Lower lobe of right lung (tissue), 2 donors: ENCODE results near the gene PCDH1. TPM values are rescaled to one million over a fixed set of nuclear protein-coding genes. Genes with fewer than 3 reads are reported as not detected.

Experiments
- ATAC-seq, 2 donors: fragments of 200-7000 bp; cut with Tn5 transposase; one replicate each; pipeline ENCODE4 v1.9.1; 2020 to 2022; ENCODE audit warnings: mild to moderate bottlenecking in 2 of 2, moderate library complexity in 2 of 2
- DNase-seq: peaks from one replicate; pipeline ENCODE4 v3.0.0-alpha.2; 2020
- H3K27ac ChIP-seq: fragments of 200-600 bp; one replicate; pipeline ENCODE4 v1.8.0; 2022
- H3K27me3 ChIP-seq: fragments of 200-600 bp; one replicate; pipeline ENCODE4 v1.8.0; 2022; ENCODE audit warnings: low read depth
- H3K36me3 ChIP-seq: fragments of 200-600 bp; one replicate; pipeline ENCODE4 v1.8.0; 2022; ENCODE audit warnings: mild to moderate bottlenecking
- H3K4me1 ChIP-seq: fragments of 200-600 bp; one replicate; pipeline ENCODE4 v1.8.0; 2022
- H3K4me3 ChIP-seq: fragments of 200-600 bp; one replicate; pipeline ENCODE4 v1.8.0; 2022; ENCODE audit warnings: mild to moderate bottlenecking
- H3K9me3 ChIP-seq: fragments of 200-600 bp; one replicate; pipeline ENCODE4 v1.8.0; 2022
- intact Hi-C: fragments of 100-400 bp; cut with DNase I; formaldehyde crosslinking; loops from one replicate; pipeline ENCODE4 v1.11.0; 2022
- total RNA-seq: library from RNA; stranded (reverse); fragmentation: NEBNext Ultra II Directional; extraction: Animal tissue kit (Norgen Biotek cat#: 25700); gene quantifications from one replicate; pipeline ENCODE4 v1.2.1, GENCODE V29; 2021
- TF ChIP-seq, protein P1 (sequence below): fragments of 200-600 bp; IDR thresholded peaks from one replicate; pipeline ENCODE4 v1.8.0; 2022; ENCODE audit warnings: antibody characterized with exemption, mild to moderate bottlenecking
- donor health status: DM: no; HTN: yes; CAD: no; lungs with severe emphysema.

The PCDH1 gene
- total RNA-seq, 1 donor from 2014 or later = 55.7 TPM

DNA sequence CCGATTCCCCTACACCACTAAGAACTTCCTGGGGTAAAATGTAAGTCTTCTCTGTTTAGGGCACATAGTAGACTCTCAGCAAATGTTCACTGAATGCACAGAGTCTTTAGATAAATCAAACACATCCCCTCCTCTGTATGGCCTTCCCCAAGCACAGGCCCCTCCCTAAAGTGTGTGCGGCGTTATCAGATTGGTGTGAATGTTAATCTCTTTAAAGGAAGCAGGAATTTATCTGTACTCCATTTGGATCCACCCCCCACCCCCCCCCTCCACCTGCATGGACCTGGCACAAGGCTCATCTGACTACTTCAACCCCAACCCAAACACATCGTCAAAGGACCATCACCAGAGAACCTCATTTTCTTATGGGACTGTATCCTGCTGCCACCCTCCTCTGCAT is 6.3 kb downstream of the PCDH1 start:
- Histone ChIP-seq H3K9me3 (no peaks in the 10 kb centered on the region), H3K4me1 (peaks cover 35% of the 10 kb centered on the region), H3K27ac (no peak overlapping the region), H3K36me3 (peaks cover 23% of the 10 kb centered on the region), H3K4me3 (no peak overlapping the region), H3K27me3 (peaks cover 23% of the 10 kb centered on the region)
- intact Hi-C loops = no loop called here
- ATAC-seq (no peak), DNase-seq (no peak)
- TF ChIP-seq, protein P1, sequence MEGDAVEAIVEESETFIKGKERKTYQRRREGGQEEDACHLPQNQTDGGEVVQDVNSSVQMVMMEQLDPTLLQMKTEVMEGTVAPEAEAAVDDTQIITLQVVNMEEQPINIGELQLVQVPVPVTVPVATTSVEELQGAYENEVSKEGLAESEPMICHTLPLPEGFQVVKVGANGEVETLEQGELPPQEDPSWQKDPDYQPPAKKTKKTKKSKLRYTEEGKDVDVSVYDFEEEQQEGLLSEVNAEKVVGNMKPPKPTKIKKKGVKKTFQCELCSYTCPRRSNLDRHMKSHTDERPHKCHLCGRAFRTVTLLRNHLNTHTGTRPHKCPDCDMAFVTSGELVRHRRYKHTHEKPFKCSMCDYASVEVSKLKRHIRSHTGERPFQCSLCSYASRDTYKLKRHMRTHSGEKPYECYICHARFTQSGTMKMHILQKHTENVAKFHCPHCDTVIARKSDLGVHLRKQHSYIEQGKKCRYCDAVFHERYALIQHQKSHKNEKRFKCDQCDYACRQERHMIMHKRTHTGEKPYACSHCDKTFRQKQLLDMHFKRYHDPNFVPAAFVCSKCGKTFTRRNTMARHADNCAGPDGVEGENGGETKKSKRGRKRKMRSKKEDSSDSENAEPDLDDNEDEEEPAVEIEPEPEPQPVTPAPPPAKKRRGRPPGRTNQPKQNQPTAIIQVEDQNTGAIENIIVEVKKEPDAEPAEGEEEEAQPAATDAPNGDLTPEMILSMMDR = no peak

DNA sequence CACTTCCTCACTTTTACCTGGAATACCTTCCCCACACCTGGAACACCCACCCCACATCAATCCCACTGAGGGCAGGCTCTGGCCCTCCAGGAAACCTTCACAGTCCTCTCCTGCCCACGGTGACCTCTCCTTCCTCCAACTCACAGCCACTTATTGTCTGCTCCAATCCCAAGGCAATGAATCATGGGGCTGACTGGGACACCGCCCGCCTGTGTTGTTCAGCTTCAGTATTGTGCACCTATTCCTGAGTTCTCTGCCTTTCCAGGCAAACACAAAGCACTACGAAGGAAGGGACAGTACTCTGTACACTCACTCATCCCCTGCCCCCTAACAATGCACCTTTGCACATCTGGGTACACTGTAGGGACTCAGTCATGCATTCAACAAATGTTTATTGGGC is 7.3 kb downstream of the PCDH1 start:
- TF ChIP-seq, protein P1 = no peak
- Histone ChIP-seq H3K4me1 (peaks cover 25% of the 10 kb centered on the region), H3K4me3 (no peak overlapping the region), H3K9me3 (no peaks in the 10 kb centered on the region), H3K27ac (no peak overlapping the region), H3K36me3 (peaks cover 27% of the 10 kb centered on the region), H3K27me3 (peaks cover 13% of the 10 kb centered on the region)
- DNase-seq = no peak
- intact Hi-C loops = no loop called here
- no peak for ATAC-seq

DNA sequence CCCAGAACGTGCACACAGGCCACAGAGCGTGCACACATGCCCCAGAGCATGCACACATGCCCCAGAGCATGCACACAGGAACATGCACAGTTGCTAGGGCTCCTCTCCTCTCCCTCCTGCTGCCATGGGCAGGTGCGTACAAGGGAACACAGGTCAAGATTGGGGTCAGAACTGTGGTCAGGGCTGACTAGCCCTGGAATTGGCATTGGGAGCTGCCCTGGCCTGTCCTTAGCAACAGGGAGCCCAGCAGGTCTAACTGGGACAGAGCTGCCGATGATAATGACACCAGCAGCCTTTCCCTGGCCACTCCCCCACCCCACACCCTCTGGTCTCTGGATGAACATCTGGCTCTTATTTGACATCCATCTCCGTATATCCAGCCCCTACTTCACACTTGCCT is 8.0 kb downstream of the PCDH1 start:
- no peaks in the 10 kb centered on the region for H3K9me3 ChIP-seq
- peaks cover 32% of the 10 kb centered on the region for H3K36me3 ChIP-seq
- ATAC-seq (no peak), DNase-seq (no peak)
- peaks cover 25% of the 10 kb centered on the region for H3K4me1 ChIP-seq
- no peak overlapping the region for H3K27ac ChIP-seq
- peaks cover 6% of the 10 kb centered on the region for H3K27me3 ChIP-seq
- TF ChIP-seq, protein P1 = no peak
- no peak overlapping the region for H3K4me3 ChIP-seq
- intact Hi-C loops = no loop called here

DNA sequence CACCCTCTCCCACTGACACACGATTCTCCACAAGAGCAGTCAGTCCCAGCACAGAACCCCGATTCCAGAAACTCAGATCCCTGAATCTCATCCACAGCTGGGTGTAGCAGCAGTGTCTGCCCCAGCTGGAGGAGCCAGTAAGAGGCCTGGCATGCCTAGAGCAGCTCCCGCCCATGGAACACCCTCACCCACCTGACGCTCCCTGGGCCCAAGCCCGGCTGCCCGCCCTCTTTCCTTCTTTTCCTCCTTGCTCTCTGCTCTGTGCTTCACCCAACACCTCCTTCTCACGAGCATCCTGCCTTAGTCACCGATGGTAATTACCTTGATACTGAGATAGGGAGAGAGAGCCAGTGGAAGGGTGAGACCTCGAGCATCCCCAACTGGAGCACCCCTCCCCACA is 8.7 kb downstream of the PCDH1 start:
- intact Hi-C loops = no loop called here
- Histone ChIP-seq H3K4me1 (peaks cover 20% of the 10 kb centered on the region), H3K27ac (no peak overlapping the region), H3K36me3 (peaks cover 39% of the 10 kb centered on the region), H3K9me3 (no peaks in the 10 kb centered on the region), H3K27me3 (peaks cover 5% of the 10 kb centered on the region), H3K4me3 (no peak overlapping the region)
- ATAC-seq (no peak), DNase-seq (no peak)
- TF ChIP-seq, protein P1 = no peak

DNA sequence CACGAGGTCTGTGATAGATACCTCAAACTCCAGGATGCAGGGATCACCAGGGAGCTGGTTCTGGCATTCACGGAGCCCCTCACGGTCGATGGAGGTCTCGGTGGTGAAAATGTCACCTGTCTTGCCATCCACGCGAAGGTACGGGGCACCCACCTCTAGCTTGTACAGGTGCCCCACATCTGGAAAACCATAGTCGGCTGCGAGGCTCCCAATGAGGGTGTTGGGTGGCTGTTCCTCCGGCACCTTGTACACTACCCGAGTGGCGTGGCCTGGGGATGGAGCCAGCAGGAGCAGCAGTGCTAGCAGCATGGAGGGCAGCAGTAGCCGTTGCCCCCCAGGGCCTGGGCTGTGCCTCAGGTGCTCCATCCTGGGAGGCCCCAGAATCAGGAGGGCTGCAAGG is 9.2 kb downstream of the PCDH1 start:
- Histone ChIP-seq H3K27me3 (peaks cover 2% of the 10 kb centered on the region), H3K4me1 (peaks cover 15% of the 10 kb centered on the region), H3K9me3 (no peaks in the 10 kb centered on the region), H3K36me3 (peaks cover 44% of the 10 kb centered on the region), H3K4me3 (no peak overlapping the region), H3K27ac (no peak overlapping the region)
- intact Hi-C loops = no loop called here
- TF ChIP-seq, protein P1 = no peak
- no peak for ATAC-seq
- no peak for DNase-seq

DNA sequence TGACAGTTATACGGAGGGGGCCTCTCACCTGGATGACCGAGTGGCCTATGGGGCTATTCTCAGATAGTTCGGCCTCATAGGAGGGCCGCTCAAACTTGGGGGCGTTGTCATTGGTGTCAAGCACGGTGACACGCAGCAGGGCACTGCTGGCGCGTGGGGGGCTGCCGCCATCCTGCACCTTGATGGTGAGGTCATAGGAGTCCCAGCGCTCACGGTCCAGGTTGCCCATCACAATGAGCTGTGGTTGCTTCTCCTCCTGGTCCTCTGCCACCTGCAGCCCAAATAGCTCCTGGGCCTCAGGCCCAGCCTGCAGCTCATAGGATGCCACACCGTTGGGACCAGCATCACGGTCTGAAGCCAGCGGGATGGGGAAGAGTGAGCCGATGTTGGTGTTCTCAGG is 9.7 kb downstream of the PCDH1 start:
- Histone ChIP-seq H3K4me3 (no peak overlapping the region), H3K9me3 (no peaks in the 10 kb centered on the region), H3K27ac (no peak overlapping the region), H3K4me1 (peaks cover 13% of the 10 kb centered on the region), H3K27me3 (no peaks in the 10 kb centered on the region), H3K36me3 (peaks cover 49% of the 10 kb centered on the region)
- TF ChIP-seq, protein P1 = no peak
- intact Hi-C loops = no loop called here
- DNase-seq = no peak
- ATAC-seq = no peak
